Body of pancreas (tissue), 4 donors: Measurements from ENCODE around the gene DENND5B.

Source experiments
- CTCF ChIP-seq, 7 experiments: fragments of 450-650 bp in 4 of 7; fragments of 200-600 bp in 3 of 7; sonication (generic) in 3 of 7; IDR thresholded peaks; one replicate each; pipeline ENCODE4 v1.5.1; 2016 to 2019; ENCODE audit warnings: antibody characterized with exemption in 7 of 7
- POLR2A ChIP-seq, 3 donors: fragments of 450-650 bp; IDR thresholded peaks; one replicate each; pipeline ENCODE4 v1.6.1; 2016; ENCODE audit warnings: antibody characterized with exemption in 3 of 3, mild to moderate bottlenecking in 2 of 3

- no peak for TF ChIP-seq CTCF (IDR thresholded peaks at IDR 0.05)
- TF ChIP-seq POLR2A (IDR thresholded peaks at IDR 0.05) = no peak
Observed at GRCh38 chr12:31471823-31472222, 119.1 kb downstream of the DENND5B start.
